H1 (cell line): ENCODE results near the gene CAMTA1. TPM values are rescaled to one million over a fixed set of nuclear protein-coding genes. Genes with fewer than 3 reads are reported as not detected.

Source experiments
- CTCF ChIA-PET: fragments of 300-600 bp; sonication (Branson Sonifier 250); formaldehyde crosslinking; loops from one replicate; lab custom pipeline; 2021; ENCODE audit not compliant: partially characterized antibody; lab: Charles Lee
- POLR2A ChIA-PET: fragments of 300-600 bp; sonication (Branson Sonifier 250); formaldehyde crosslinking; loops from one replicate; lab custom pipeline; 2021; ENCODE audit warnings: inconsistent platforms; ENCODE audit not compliant: partially characterized antibody; lab: Charles Lee
- DNase-seq, 2 experiments: peaks; one replicate each; pipeline versions ENCODE4 v3.0.0 to v3.0.0-alpha.2; 2010 to 2022; ENCODE audit warnings: low spot score in 2 of 2, low read depth in 1 of 2, mixed read lengths in 1 of 2
- FAIRE-seq: peaks from 2 replicates; lab custom pipeline; 2011; peaks lifted over from hg19 to GRCh38; lab: Jason Lieb, UNC
- H2AFZ ChIP-seq: 2 replicates; pipeline ENCODE4 v1.8.1; 2012; ENCODE audit warnings: low read length, inconsistent platforms
- H2AK5ac ChIP-seq: 2 replicates; pipeline ENCODE4 v1.6.1; 2013; ENCODE audit warnings: low read depth, low read length
- H2BK120ac ChIP-seq: replicated peaks from 2 replicates; pipeline ENCODE3; 2013; ENCODE audit warnings: low read depth, low read length, inconsistent platforms
- H2BK12ac ChIP-seq: 2 replicates; pipeline ENCODE4 v1.6.1; 2013; ENCODE audit warnings: low read depth, low read length
- H2BK15ac ChIP-seq: 2 replicates; pipeline ENCODE4 v1.6.1; 2013; ENCODE audit warnings: low read length
- H2BK20ac ChIP-seq: 2 replicates; pipeline ENCODE4 v1.6.1; 2013; ENCODE audit warnings: low read length
- H2BK5ac ChIP-seq: 2 replicates; pipeline ENCODE4 v1.6.1; 2013; ENCODE audit warnings: low read depth, low read length
- H3K14ac ChIP-seq: 2 replicates; pipeline ENCODE4 v1.6.1; 2013; ENCODE audit warnings: inconsistent platforms; ENCODE audit not compliant: insufficient read length
- H3K18ac ChIP-seq: 2 replicates; pipeline ENCODE4 v1.6.1; 2013; ENCODE audit warnings: low read length; ENCODE audit errors: extremely low read depth
- H3K23ac ChIP-seq: 2 replicates; pipeline ENCODE4 v1.6.1; 2013; ENCODE audit warnings: inconsistent platforms; ENCODE audit not compliant: insufficient read length
- H3K23me2 ChIP-seq: 2 replicates; pipeline ENCODE4 v1.6.1; 2013; ENCODE audit warnings: low read depth, low read length
- H3K27ac ChIP-seq: 2 replicates; pipeline ENCODE4 v1.6.1; 2011; ENCODE audit warnings: low read depth, low read length, inconsistent platforms
- H3K27me3 ChIP-seq, 4 experiments: replicated peaks in 1 of 4; 1 replicate in 1 of 4; 2 replicates in 3 of 4; pipeline versions ENCODE4 v1.6.1 to v1.8.1; 2011 to 2013; ENCODE audit warnings: low read length in 3 of 4, mild to moderate bottlenecking in 3 of 4, inconsistent platforms in 2 of 4, mixed read lengths in 2 of 4, moderate library complexity in 1 of 4; ENCODE audit not compliant: control insufficient read depth in 3 of 4, insufficient read depth in 3 of 4; ENCODE audit errors: extremely low read depth in 1 of 4
- H3K36me3 ChIP-seq, 4 experiments: 2 replicates each; pipeline versions ENCODE4 v1.6.1 to v1.8.1; 2011 to 2013; ENCODE audit warnings: mild to moderate bottlenecking in 4 of 4, low read length in 3 of 4, moderate library complexity in 2 of 4, control low read depth in 1 of 4, inconsistent platforms in 1 of 4; ENCODE audit not compliant: insufficient read depth in 4 of 4, control insufficient read depth in 2 of 4
- H3K4ac ChIP-seq: replicated peaks from 2 replicates; pipeline ENCODE3; 2013; ENCODE audit warnings: low read length, low read depth, mixed read lengths, inconsistent platforms; ENCODE audit not compliant: insufficient read length
- H3K4me1 ChIP-seq, 4 experiments: replicated peaks in 1 of 4; 1 replicate in 1 of 4; 2 replicates in 3 of 4; pipeline versions ENCODE4 v1.6.1 to v1.8.1; 2011 to 2013; ENCODE audit warnings: low read length in 3 of 4, inconsistent platforms in 2 of 4, mixed read lengths in 1 of 4; ENCODE audit not compliant: insufficient read depth in 4 of 4, control insufficient read depth in 3 of 4
- H3K4me2 ChIP-seq, 2 experiments: 2 replicates each; pipeline versions ENCODE4 v1.6.1 to v1.8.1; 2011 to 2013; ENCODE audit warnings: low read depth in 2 of 2, low read length in 2 of 2, control low read depth in 1 of 2, inconsistent platforms in 1 of 2, mild to moderate bottlenecking in 1 of 2; ENCODE audit not compliant: insufficient read depth in 1 of 2
- H3K4me3 ChIP-seq, 4 experiments: fragments of 200-600, 300-600 bp in 1 of 4; sonication (generic), shearing (Covaris generic), sonication (Bioruptor Twin) in 1 of 4; 2 replicates each; pipeline versions ENCODE4 v1.5.1 to v1.8.1; 2011 to 2016; ENCODE audit warnings: low read length in 4 of 4, low read depth in 3 of 4, control low read depth in 2 of 4, inconsistent platforms in 2 of 4, mild to moderate bottlenecking in 2 of 4, mixed read lengths in 1 of 4, moderate library complexity in 1 of 4; ENCODE audit not compliant: insufficient read depth in 2 of 4; ENCODE audit errors: extremely low read depth in 1 of 4
- H3K56ac ChIP-seq: replicated peaks from 2 replicates; pipeline ENCODE3; 2013; ENCODE audit warnings: low read depth, mild to moderate bottlenecking, mixed read lengths, low read length, inconsistent platforms; ENCODE audit not compliant: insufficient read length
- H3K79me1 ChIP-seq: 2 replicates; pipeline ENCODE4 v1.6.1; 2013; ENCODE audit warnings: low read depth, low read length, control low read depth
- H3K79me2 ChIP-seq, 2 experiments: 2 replicates each; pipeline versions ENCODE4 v1.6.1 to v1.8.1; 2012 to 2013; ENCODE audit warnings: low read length in 2 of 2, mild to moderate bottlenecking in 2 of 2, inconsistent platforms in 1 of 2; ENCODE audit not compliant: insufficient read depth in 2 of 2, control insufficient read depth in 1 of 2
- H3K9ac ChIP-seq, 4 experiments: replicated peaks in 1 of 4; 1 replicate in 1 of 4; 2 replicates in 3 of 4; pipeline versions ENCODE4 v1.6.1 to v1.8.1; 2011 to 2013; ENCODE audit warnings: low read depth in 3 of 4, low read length in 3 of 4, control low read depth in 2 of 4, mild to moderate bottlenecking in 2 of 4, moderate library complexity in 2 of 4, inconsistent platforms in 1 of 4; ENCODE audit errors: extremely low read depth in 1 of 4
- H3K9me3 ChIP-seq, 2 experiments: 2 replicates each; pipeline versions ENCODE4 v1.6.1 to v1.8.1; 2012 to 2013; ENCODE audit warnings: mild to moderate bottlenecking in 2 of 2, moderate library complexity in 2 of 2, control low read depth in 1 of 2, inconsistent platforms in 1 of 2, low read depth in 1 of 2, low read length in 1 of 2, mixed read lengths in 1 of 2; ENCODE audit not compliant: insufficient read depth in 2 of 2
- H4K20me1 ChIP-seq, 2 experiments: replicated peaks in 1 of 2; 2 replicates each; pipeline versions ENCODE3 to v1.8.1; 2011 to 2013; ENCODE audit warnings: inconsistent platforms in 2 of 2, low read length in 2 of 2, mild to moderate bottlenecking in 1 of 2; ENCODE audit not compliant: insufficient read depth in 2 of 2, control insufficient read depth in 1 of 2
- H4K5ac ChIP-seq: 2 replicates; pipeline ENCODE4 v1.6.1; 2013; ENCODE audit warnings: low read length, low read depth, mixed read lengths, inconsistent platforms; ENCODE audit not compliant: insufficient read length
- H4K8ac ChIP-seq: 2 replicates; pipeline ENCODE4 v1.8.0; 2013; ENCODE audit warnings: mild to moderate bottlenecking, moderate library complexity, low read length, inconsistent platforms; ENCODE audit not compliant: insufficient read depth; ENCODE audit errors: extremely low read depth
- H4K91ac ChIP-seq: replicated peaks from 2 replicates; pipeline ENCODE3; 2013; ENCODE audit warnings: low read length, mixed read lengths, inconsistent platforms; ENCODE audit not compliant: insufficient read length
- BCL11A ChIP-seq, 2 experiments: IDR thresholded peaks; one replicate each; pipeline ENCODE4 v1.6.1; 2011; ENCODE audit warnings: low read depth in 2 of 2, low read length in 2 of 2, mild to moderate bottlenecking in 2 of 2
- BRCA1 ChIP-seq: IDR thresholded peaks from 2 replicates; pipeline ENCODE4 v1.6.1; 2012; ENCODE audit warnings: low read depth, low read length, improper control_type of control experiment
- CREB1 ChIP-seq: IDR thresholded peaks from 2 replicates; pipeline ENCODE4 v1.6.1; 2012; ENCODE audit warnings: inconsistent platforms
- EP300 ChIP-seq, 2 experiments: IDR thresholded peaks; 1 replicate in 1 of 2; 2 replicates in 1 of 2; pipeline ENCODE4 v1.6.1; 2011 to 2012; ENCODE audit warnings: low read depth in 2 of 2, low read length in 2 of 2, mild to moderate bottlenecking in 2 of 2, borderline replicate concordance in 1 of 2, inconsistent platforms in 1 of 2, moderate library complexity in 1 of 2
- EZH2 ChIP-seq: fragments of 200-600 bp; sonication (generic); IDR thresholded peaks from 2 replicates; pipeline ENCODE4 v1.7.1; 2012; ENCODE audit warnings: low read depth, mild to moderate bottlenecking, moderate library complexity, low read length, inconsistent platforms; ENCODE audit not compliant: severe bottlenecking
- GTF2F1 ChIP-seq: IDR thresholded peaks from 2 replicates; pipeline ENCODE4 v1.6.1; 2012; ENCODE audit warnings: low read depth, low read length, improper control_type of control experiment, borderline replicate concordance
- NANOG ChIP-seq: IDR thresholded peaks from 2 replicates; pipeline ENCODE4 v1.6.1; 2011; ENCODE audit warnings: low read length, low read depth, mild to moderate bottlenecking, inconsistent platforms; ENCODE audit not compliant: insufficient read depth, poor library complexity, severe bottlenecking
- SP1 ChIP-seq: IDR thresholded peaks from 2 replicates; pipeline ENCODE4 v1.6.1; 2011; ENCODE audit warnings: low read depth, low read length
- SP4 ChIP-seq: IDR thresholded peaks from 2 replicates; pipeline ENCODE4 v1.6.1; 2012; ENCODE audit warnings: low read length, inconsistent platforms
- WGBS, 2 experiments: shearing (Covaris generic) in 1 of 2; methylation state at CpG; one replicate each; pipeline versions ENCODE4 v1.1.6 to v1.1.7; 2013 to 2015; ENCODE audit warnings: low lambda C conversion rate in 2 of 2, mixed read lengths in 2 of 2, inconsistent platforms in 1 of 2, low coverage in 1 of 2, missing lambda C conversion rate in 1 of 2; ENCODE audit not compliant: insufficient replicate concordance in 2 of 2, insufficient coverage in 1 of 2, insufficient read length in 1 of 2; ENCODE audit errors: extremely low coverage in 1 of 2, missing lambda C conversion rate in 1 of 2; 5-methylcytosine and 5-hydroxymethylcytosine counted together
- polyA plus RNA-seq, 7 experiments: library from polyadenylated mRNA; depleted of rRNA in 3 of 7; stranded (reverse) in 5 of 7; unstranded in 2 of 7; fragments of >200 nt in 5 of 7; fragments of 200-250 nt in 2 of 7; gene quantifications; 1 replicate in 5 of 7; 2 replicates in 1 of 7; 4 replicates in 1 of 7; pipeline versions ENCODE4 v1.2.1 to v1.2.3, GENCODE V29; 2011 to 2013; ENCODE audit warnings: missing spikeins in 2 of 7, mixed read lengths in 2 of 7
- total RNA-seq: library from RNA; stranded (reverse); fragmentation: NEBNext Ultra II Directional; extraction: Animal tissue kit (Norgen Biotek cat#: 25700); gene quantifications from 2 replicates; pipeline ENCODE4 v1.2.1, GENCODE V29; 2021
- TF ChIP-seq, protein P1 (sequence below): IDR thresholded peaks from 2 replicates; pipeline ENCODE4 v1.6.1; 2012; ENCODE audit warnings: inconsistent platforms

CAMTA1 gene
- total and polyA plus RNA-seq, 2 of the 8 experiments (the other 6 are each of a cell fraction or from before 2014, with no cell fraction given) = 65.0 to 119 TPM

DNA sequence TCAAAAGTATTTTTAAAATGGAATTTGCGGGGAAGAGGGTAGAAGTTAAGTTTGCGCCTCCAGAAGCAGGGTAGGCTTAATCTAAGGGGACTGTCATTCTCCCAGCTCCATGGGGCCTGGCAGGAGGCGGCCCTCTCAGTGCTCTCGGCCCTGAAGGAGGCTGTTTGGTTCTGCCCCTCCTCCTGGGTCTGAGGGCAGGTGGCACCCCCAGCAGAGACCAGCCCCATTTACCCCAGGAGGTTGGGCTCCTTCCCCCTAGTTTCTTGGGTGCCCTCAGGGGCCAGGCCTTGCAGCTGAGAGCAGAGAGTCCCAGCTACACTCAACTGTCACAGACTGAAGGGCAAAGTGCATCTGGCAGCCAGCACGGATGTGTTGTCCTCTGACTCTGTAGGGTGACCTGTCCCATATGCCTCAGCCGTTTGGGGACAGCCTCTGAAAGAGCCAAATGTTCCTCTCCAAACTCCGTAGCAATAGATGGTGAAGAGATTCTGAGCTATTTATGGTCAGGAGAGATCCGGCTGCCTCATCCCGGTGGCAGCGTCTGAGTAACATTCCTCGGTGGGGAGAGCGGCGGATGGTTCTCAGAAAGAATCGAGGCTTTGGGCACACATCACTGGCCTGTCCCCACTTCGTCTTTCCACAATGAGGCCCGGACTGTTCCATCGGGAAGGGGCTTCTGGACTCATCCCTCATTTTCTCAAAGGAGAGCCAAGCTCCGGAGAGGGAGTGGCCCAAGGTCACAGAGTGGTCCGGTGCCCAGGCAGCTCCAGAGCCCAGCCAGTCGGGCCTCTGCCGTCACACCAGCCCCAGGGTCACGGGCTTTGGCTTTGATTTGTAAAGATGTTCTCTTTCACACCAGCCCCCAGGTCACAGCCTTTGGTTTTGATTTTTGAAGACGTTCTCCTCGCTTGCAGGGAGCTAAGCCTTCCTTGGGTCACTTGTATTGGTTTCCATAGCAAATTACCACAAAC, 561.6 kb downstream of the CAMTA1 start:
- Histone ChIP-seq H2AK5ac (no peak overlapping the region), H3K79me1 (no peaks in the 10 kb centered on the region), H3K9ac (no peak overlapping the region), H3K4me3 (no peak overlapping the region), H3K27ac (no peak overlapping the region), H4K20me1 (no peaks in the 10 kb centered on the region), H2BK15ac (no peak overlapping the region), H4K8ac (no peak overlapping the region), H2BK5ac (no peak overlapping the region), H3K79me2 (no peaks in the 10 kb centered on the region), H3K4me1 (no peaks in the 10 kb centered on the region; a peak in 2 of 7 replicates)
- POLR2A ChIA-PET = no interaction called here
- TF ChIP-seq BRCA1 = no peak
- TF ChIP-seq CREB1 = no peak
- TF ChIP-seq, protein P1, sequence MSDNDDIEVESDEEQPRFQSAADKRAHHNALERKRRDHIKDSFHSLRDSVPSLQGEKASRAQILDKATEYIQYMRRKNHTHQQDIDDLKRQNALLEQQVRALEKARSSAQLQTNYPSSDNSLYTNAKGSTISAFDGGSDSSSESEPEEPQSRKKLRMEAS = no peak
- TF ChIP-seq GTF2F1 = no peak
- no peak for TF ChIP-seq SP4
- TF ChIP-seq EP300 (IDR thresholded peaks at IDR 0.05; ENCODE audit: borderline replicate concordance in 1 of 2, low read depth in 2 of 2, low read length in 2 of 2) = no peak
- no peak for TF ChIP-seq BCL11A (IDR thresholded peaks at IDR 0.05; ENCODE audit: low read depth in 2 of 2, low read length in 2 of 2)
- no peak for TF ChIP-seq EZH2
- TF ChIP-seq SP1 = no peak
- TF ChIP-seq NANOG = no peak
- TF ChIP-seq, all 59 proteins: peak for 0
- DNase-seq (no peak), FAIRE-seq (no peak)
- H3K56ac ChIP-seq = no peak overlapping the region
- WGBS, 2 experiments = 88% methylated on average over 24 of the region's 24 CpGs; no CpG with 5 or more reads in 1 of the 2 experiments
- H3K4me2 ChIP-seq = no peak overlapping the region
- no peak overlapping the region for H2AFZ ChIP-seq
- H3K36me3 ChIP-seq = no peaks in the 10 kb centered on the region
- CTCF ChIA-PET = interaction anchor here (0.6 to 2.2 kb wide), 25 partner anchors 10 to 607 kb away, joined by 3 to 9 read pairs (median 3); no protein-coding TSS in a partner anchor
- H2BK12ac ChIP-seq = no peak overlapping the region
- no peaks in the 10 kb centered on the region for H3K23me2 ChIP-seq
- no peak overlapping the region for H2BK20ac ChIP-seq
- no peak overlapping the region for H3K14ac ChIP-seq
- H3K18ac ChIP-seq = no peak overlapping the region
- no peaks in the 10 kb centered on the region; a peak in 1 of 7 replicates for H3K27me3 ChIP-seq
- no peak overlapping the region for H3K23ac ChIP-seq
- H4K5ac ChIP-seq = no peak overlapping the region
- no peaks in the 10 kb centered on the region for H3K9me3 ChIP-seq
- no peak overlapping the region for H3K4ac ChIP-seq
- H4K91ac ChIP-seq = no peak overlapping the region
- H2BK120ac ChIP-seq = no peak overlapping the region
